Hepatocyte (in vitro differentiated cells): ENCODE results near the gene INTS6.

Experiments
- EZH2 ChIP-seq: fragments of 200-600 bp; sonication (generic); IDR thresholded peaks from 2 replicates; pipeline ENCODE4 v1.6.1; 2016; ENCODE audit warnings: antibody characterized with exemption, mild to moderate bottlenecking, borderline replicate concordance
- TF ChIP-seq, protein P1 (sequence below): fragments of 200-600 bp; sonication (generic); IDR thresholded peaks from 2 replicates; pipeline ENCODE4 v1.5.1; 2016; ENCODE audit warnings: antibody characterized with exemption, mild to moderate bottlenecking; ENCODE audit not compliant: poor library complexity

DNA sequence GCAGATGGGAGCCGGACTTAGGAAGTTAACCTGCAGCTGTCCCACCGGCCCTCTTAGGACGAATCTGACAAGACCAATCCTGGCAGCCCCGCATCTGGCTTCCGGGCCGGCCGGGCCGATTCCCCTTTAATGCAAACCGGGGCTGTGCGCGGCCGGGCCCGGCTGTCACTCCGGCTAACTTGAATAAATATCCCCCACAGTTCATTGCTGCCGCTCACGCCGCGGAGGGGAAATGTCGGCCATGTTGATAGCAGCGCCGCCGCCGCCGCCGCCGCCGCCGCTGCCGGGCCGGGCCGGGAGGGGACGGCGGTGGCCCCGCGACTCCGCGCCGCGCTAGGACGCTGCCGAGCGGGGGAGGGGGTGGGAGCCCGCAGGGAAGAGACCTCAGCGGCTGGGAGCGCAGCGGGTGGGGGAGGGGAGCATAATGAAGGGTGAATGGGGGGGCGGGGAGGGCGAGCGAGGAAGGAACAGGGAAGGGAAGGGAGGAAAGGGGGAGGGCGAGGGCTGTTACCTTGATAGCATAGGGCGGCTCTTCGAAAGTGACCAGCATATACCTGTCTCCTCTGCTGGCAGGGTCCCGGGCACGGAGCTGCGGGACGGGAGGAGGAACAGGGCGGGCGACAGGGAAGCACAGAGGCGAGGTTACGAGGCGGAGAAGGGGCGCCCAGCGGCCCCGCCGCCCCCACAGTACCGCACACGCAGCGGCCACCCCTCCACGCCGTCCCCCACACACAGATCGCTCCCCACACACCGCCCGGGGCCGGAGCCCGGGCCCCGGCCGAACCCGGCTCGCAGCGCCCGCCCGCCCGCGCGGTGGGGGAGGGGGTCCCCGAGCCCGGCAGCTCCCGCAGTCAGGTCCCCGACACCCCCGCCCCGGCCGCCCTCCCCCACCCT is 1.1 kb downstream of the INTS6 start:
- TF ChIP-seq, protein P1, sequence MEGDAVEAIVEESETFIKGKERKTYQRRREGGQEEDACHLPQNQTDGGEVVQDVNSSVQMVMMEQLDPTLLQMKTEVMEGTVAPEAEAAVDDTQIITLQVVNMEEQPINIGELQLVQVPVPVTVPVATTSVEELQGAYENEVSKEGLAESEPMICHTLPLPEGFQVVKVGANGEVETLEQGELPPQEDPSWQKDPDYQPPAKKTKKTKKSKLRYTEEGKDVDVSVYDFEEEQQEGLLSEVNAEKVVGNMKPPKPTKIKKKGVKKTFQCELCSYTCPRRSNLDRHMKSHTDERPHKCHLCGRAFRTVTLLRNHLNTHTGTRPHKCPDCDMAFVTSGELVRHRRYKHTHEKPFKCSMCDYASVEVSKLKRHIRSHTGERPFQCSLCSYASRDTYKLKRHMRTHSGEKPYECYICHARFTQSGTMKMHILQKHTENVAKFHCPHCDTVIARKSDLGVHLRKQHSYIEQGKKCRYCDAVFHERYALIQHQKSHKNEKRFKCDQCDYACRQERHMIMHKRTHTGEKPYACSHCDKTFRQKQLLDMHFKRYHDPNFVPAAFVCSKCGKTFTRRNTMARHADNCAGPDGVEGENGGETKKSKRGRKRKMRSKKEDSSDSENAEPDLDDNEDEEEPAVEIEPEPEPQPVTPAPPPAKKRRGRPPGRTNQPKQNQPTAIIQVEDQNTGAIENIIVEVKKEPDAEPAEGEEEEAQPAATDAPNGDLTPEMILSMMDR, result no peak
- TF ChIP-seq EZH2, result no peak
